Measurements from ENCODE around the gene SLITRK5. TPM values are rescaled to one million over a fixed set of nuclear protein-coding genes. Genes with fewer than 3 reads are reported as not detected.

The SLITRK5 gene, protein sequence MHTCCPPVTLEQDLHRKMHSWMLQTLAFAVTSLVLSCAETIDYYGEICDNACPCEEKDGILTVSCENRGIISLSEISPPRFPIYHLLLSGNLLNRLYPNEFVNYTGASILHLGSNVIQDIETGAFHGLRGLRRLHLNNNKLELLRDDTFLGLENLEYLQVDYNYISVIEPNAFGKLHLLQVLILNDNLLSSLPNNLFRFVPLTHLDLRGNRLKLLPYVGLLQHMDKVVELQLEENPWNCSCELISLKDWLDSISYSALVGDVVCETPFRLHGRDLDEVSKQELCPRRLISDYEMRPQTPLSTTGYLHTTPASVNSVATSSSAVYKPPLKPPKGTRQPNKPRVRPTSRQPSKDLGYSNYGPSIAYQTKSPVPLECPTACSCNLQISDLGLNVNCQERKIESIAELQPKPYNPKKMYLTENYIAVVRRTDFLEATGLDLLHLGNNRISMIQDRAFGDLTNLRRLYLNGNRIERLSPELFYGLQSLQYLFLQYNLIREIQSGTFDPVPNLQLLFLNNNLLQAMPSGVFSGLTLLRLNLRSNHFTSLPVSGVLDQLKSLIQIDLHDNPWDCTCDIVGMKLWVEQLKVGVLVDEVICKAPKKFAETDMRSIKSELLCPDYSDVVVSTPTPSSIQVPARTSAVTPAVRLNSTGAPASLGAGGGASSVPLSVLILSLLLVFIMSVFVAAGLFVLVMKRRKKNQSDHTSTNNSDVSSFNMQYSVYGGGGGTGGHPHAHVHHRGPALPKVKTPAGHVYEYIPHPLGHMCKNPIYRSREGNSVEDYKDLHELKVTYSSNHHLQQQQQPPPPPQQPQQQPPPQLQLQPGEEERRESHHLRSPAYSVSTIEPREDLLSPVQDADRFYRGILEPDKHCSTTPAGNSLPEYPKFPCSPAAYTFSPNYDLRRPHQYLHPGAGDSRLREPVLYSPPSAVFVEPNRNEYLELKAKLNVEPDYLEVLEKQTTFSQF
- 1 to 10 TPM in 1 of 2 donors, under 1 TPM in 1; 0.35 to 1.6 TPM for total RNA-seq
- 4.7 TPM for polyA plus RNA-seq (2013, experiment 1 of 2)
- polyA plus RNA-seq (2013, experiment 2 of 2) = 4.3 TPM
- long read RNA-seq, experiment 1 = 0 reads
- long read RNA-seq, experiment 2, partial matches to known transcripts = 3 of 7 reads
- long read RNA-seq, experiment 2, other reads (novel, unspliced or antisense) = 4 of 7 reads
- long read RNA-seq, experiment 3 = 0 reads
- long read RNA-seq, experiment 4 = 0 reads

GRCh38 chr13:87671031-87671752 lies at the start of gene SLITRK5:
Gene SLITRK5 (plus strand): TSS chr13:87671371. CDS start chr13:87675389, 4,018 bp downstream.
- peak within 1 kb of the TSS; percentile 18 for H3K27ac ChIP-seq (ENCODE audit: low read depth, low read length)

DNA sequence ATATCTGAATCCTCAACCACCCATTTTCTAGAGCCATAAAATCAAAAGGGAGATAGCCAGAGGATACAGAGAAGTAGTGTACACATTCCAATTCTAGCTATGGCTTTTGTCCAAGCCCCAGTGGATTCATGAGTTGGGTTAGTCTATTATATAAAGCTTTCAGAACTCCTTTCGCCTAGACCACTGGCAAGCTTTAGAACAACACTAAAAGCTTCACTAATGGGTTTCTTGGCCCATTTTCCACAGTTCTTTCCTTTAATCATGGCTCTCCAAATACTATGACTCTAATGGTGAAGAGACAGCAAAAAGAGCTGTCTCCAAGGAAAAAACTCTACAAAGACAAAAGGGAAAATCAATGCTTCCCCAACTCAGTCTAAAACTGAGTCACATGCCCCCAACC lies 48.2 kb upstream of the SLITRK5 start:
- H3K9me3 Mint-ChIP-seq = no peaks in the 10 kb centered on the region
- Histone ChIP-seq H3K27me3 (ENCODE audit: control insufficient read depth, insufficient read depth, low read length, poor library complexity, severe bottlenecking) (no peaks in the 10 kb centered on the region), H3K9ac (ENCODE audit: extremely low read depth, low read length, poor library complexity, severe bottlenecking) (no peak overlapping the region), H3K27ac (ENCODE audit: low read depth, low read length) (no peak overlapping the region), H3K4me3 (ENCODE audit: low read length) (no peak overlapping the region), H3K9me3 (ENCODE audit: control insufficient read depth, low read length) (no peaks in the 10 kb centered on the region), H3K36me3 (ENCODE audit: control insufficient read depth, insufficient read depth, low read length) (no peaks in the 10 kb centered on the region), H3K4me1 (ENCODE audit: control insufficient read depth, insufficient read depth, low read length) (no peaks in the 10 kb centered on the region)
- H3K4me1 Mint-ChIP-seq = no peaks in the 10 kb centered on the region
- TF ChIP-seq, protein P1, sequence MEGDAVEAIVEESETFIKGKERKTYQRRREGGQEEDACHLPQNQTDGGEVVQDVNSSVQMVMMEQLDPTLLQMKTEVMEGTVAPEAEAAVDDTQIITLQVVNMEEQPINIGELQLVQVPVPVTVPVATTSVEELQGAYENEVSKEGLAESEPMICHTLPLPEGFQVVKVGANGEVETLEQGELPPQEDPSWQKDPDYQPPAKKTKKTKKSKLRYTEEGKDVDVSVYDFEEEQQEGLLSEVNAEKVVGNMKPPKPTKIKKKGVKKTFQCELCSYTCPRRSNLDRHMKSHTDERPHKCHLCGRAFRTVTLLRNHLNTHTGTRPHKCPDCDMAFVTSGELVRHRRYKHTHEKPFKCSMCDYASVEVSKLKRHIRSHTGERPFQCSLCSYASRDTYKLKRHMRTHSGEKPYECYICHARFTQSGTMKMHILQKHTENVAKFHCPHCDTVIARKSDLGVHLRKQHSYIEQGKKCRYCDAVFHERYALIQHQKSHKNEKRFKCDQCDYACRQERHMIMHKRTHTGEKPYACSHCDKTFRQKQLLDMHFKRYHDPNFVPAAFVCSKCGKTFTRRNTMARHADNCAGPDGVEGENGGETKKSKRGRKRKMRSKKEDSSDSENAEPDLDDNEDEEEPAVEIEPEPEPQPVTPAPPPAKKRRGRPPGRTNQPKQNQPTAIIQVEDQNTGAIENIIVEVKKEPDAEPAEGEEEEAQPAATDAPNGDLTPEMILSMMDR (conservative IDR thresholded peaks at IDR 0.05) = no peak
- no peak overlapping the region for H3K4me3 Mint-ChIP-seq
- no peaks in the 10 kb centered on the region for H3K36me3 Mint-ChIP-seq (ENCODE audit: low read depth)
- no peak overlapping the region for H3K27ac Mint-ChIP-seq
- 86% methylated on average over 1 of the region's 1 CpG; no CpG with 5 or more reads in 1 of the 2 experiments for WGBS, 2 experiments (ENCODE audit: insufficient coverage in 1 of 2, insufficient read length in 1 of 2)
- DNase-seq = no peak
- H3K27me3 Mint-ChIP-seq (ENCODE audit: insufficient read depth) = no peaks in the 10 kb centered on the region

More at GRCh38 chr13:87671031-87671752, at the start of gene SLITRK5:
- Mint-ChIP-seq H3K4me3 (peak within 1 kb of the TSS; percentile 70), H3K27ac (no peak within 1 kb of the TSS), H3K36me3 (ENCODE audit: low read depth) (no peaks in the 10 kb centered on the region), H3K27me3 (ENCODE audit: insufficient read depth) (peaks cover 47% of the 10 kb centered on the region), H3K4me1 (peaks cover 18% of the 10 kb centered on the region), H3K9me3 (no peaks in the 10 kb centered on the region)
- 0% methylated on average over 25 to 43 of the region's 43 CpGs for WGBS, 2 experiments (ENCODE audit: insufficient coverage in 1 of 2, insufficient read length in 1 of 2)
- peak; percentile 96 for DNase-seq
- Histone ChIP-seq H3K36me3 (ENCODE audit: control insufficient read depth, insufficient read depth, low read length) (no peaks in the 10 kb centered on the region), H3K9ac (ENCODE audit: extremely low read depth, low read length, poor library complexity, severe bottlenecking) (no peak within 1 kb of the TSS), H3K4me3 (ENCODE audit: low read length) (peak within 1 kb of the TSS; percentile 86), H3K27me3 (ENCODE audit: control insufficient read depth, insufficient read depth, low read length, poor library complexity, severe bottlenecking) (peaks cover 37% of the 10 kb centered on the region), H3K4me1 (ENCODE audit: control insufficient read depth, insufficient read depth, low read length) (no peaks in the 10 kb centered on the region), H3K9me3 (ENCODE audit: control insufficient read depth, low read length) (no peaks in the 10 kb centered on the region)
- TF ChIP-seq, protein P1 (conservative IDR thresholded peaks at IDR 0.05) = peak; percentile 97

Measured in endodermal cell (in vitro differentiated cells).